CD4-positive, alpha-beta T cell treated with Interleukin-1 beta for 1 hour (primary cell): ENCODE results near the gene WDR62.
"Not testable (repeated sequence)": the region's sequence is repeated elsewhere in the genome, so short reads cannot be mapped to it uniquely, and the experiment has no call there.

Experiments used
- DNase-seq, 2 donors: peaks; one replicate each; pipeline ENCODE4 v3.0.0-alpha.2; 2020 to 2022

The WDR62 gene

DNA sequence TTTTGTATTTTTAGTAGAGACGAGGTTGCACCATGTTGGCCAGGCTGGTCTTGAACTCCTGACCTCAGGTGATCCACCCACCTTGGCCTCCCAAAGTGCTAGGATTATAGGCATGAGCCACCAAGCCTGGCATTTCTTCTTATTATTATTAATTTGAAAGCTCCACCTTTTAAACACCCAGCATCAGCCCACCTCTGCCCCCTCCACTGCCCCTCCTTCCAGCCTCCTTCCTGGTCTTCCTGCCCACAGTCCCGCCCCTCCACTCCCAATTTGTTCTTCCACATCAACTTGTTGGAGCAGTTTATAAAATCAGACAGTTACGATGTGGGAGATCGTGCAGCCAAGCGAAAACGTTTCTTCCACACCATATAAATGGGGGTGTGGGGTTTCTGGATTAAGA, 14.2 kb upstream of the WDR62 start:
- no peak for DNase-seq

GRCh38 chr19:36041092-36041491, 13.6 kb upstream of the WDR62 start:
- DNase-seq, result not testable (repeated sequence)

GRCh38 chr19:36041831-36042230, 12.9 kb upstream of the WDR62 start:
- no peak for DNase-seq

GRCh38 chr19:36043952-36044351, 10.7 kb upstream of the WDR62 start:
- no peak for DNase-seq

DNA sequence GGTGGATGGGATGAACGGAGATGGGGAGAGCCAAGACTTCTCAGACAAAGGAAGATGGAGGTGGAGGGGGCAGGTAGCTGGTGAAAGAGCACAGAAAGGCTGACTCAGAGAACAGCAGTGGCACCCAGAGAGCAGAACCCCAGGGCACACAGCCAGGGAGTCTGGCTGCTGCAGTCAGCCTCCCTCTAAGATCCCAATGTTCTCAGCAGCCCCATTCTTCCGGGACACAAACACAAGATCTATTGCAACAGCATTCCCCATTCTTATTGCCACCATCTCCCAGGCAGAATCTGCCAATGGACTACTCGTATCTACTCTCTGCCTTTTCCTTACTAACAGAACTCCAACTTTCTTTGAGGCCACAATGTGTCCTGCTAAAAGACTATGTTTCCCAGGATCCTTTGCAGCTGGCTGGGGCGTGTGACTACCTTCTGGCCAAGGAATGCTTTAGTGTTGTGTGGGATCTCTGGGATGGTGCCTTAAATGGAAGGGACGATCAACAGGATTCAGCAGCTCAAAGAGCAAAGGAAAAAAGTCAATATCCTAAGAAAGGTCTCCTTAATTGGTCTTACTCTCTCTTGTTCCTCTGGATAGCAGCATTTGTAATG, 8.2 kb upstream of the WDR62 start:
- DNase-seq, result no peak

GRCh38 chr19:36047835-36048234, 6.9 kb upstream of the WDR62 start:
- DNase-seq, result no peak

GRCh38 chr19:36049080-36049698, 5.5 kb upstream of the WDR62 start:
- no peak for DNase-seq

GRCh38 chr19:36051236-36051635, 3.5 kb upstream of the WDR62 start:
- no peak for DNase-seq

DNA sequence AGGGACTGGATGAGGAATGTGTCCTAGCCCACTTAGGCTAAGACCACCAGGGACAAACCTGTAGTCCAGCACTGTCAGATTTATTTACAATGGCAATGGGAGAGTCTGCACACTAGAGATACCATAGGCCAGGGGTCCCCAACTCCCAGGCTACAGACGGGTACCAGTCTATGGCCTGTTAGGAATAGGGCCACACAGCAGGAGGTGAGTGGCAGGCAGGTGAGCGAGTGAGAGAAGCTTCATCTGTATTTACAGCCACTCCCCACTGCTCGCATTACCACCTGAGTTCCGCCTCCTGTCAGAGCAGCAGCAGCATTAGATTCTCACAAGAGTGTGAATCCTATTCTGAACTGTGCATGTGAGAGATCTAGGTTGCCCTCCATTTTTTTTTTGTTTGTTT, 3.1 kb upstream of the WDR62 start:
- no peak for DNase-seq

- DNase-seq, result peak; percentile 100
Measured at GRCh38 chr19:36054119-36054732, 471 bp upstream of the WDR62 start, which contains the start of gene THAP8. THAP8 (minus strand) TSS chr19:36054285; CDS start chr19:36054217, 68 bp downstream.

DNA sequence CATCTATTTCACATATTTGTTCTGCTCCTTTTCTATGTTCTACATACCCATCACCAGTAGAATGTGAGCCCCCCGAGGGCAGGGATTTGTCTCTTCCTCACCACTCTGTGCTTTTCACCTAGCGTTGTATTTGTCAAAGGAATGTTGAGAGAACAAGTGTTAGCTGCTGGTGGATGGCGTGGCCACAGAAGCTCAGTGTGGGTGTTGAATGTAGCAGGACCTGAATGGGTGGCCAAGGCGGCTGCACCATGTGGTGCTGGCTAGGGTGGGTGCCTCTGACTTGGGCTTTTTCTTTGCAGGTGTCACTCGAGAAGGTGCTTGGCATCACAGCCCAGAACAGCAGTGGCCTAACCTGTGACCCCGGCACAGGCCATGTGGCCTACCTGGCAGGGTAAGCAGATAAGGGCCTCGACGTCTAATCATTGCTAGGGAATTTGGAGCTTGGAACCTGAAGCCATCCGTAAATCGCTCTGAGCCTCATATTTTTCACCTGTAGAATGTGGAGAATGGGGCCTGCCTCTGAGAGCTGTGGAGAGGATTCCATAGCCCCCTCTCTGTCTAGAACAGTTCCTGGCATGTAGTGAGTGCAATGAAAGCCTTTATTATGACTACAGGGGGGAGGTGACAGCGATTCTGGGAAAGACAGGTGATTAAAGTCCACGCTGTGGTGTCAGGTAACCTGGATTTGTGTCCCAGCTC, 3.9 kb downstream of the WDR62 start:
- no peak for DNase-seq

GRCh38 chr19:36059180-36059910, 4.6 kb downstream of the WDR62 start:
- DNase-seq, result no peak

GRCh38 chr19:36060430-36060829, 5.7 kb downstream of the WDR62 start:
- peak; percentile 7 to 16 for DNase-seq

GRCh38 chr19:36061367-36061766, 6.7 kb downstream of the WDR62 start:
- no peak for DNase-seq

- DNase-seq, result no peak
Measured at GRCh38 chr19:36064826-36065225, 10.1 kb downstream of the WDR62 start.

DNA sequence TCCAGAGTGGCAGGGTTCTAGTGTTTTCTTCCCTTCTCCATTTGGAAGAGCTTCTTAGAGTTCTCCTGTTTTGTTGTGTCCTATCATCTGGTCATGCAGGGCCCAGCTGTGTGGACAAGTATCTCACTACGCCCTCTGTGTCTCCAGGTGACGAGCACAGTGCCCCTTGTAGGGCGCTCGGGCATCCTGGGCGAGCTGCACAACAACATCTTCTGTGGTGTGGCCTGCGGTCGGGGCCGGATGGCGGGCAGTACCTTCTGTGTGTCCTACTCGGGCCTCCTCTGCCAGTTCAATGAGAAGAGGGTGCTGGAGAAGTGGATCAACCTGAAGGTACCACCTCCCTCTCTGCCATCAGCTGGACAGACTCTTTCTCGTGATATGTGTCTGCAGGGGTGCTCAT, 13.0 kb downstream of the WDR62 start:
- DNase-seq, result no peak

DNA sequence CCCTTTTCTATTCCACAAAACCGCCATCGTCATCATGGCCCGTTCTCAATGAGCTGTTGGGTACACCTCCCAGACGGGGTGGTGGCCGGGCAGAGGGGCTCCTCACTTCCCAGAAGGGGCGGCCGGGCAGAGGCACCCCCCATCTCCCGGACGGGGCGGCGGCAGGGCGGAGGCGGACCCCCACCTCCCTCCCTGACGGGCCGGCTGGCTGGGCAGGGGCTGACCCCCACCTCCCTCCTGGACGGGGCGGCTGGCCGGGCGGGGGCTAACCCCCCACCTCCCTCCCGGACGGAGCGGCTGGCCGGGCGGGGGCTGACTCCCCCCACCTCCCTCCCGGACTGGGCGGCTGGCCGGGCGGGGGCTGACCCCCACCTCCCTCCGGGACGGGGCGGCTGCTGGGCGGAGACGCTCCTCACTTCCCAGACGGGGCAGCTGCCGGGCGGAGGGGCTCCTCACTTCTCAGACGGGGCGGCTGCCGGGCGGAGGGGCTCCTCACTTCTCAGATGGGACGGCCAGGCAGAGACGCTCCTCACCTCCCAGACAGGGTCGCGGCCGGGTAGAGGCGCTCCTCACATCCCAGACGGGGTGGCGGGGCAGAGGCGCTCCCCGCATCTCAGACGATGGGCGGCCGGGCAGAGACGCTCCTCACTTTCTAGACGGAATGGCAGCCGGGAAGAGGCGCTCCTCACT, 14.3 kb downstream of the WDR62 start:
- not testable (repeated sequence) for DNase-seq

DNA sequence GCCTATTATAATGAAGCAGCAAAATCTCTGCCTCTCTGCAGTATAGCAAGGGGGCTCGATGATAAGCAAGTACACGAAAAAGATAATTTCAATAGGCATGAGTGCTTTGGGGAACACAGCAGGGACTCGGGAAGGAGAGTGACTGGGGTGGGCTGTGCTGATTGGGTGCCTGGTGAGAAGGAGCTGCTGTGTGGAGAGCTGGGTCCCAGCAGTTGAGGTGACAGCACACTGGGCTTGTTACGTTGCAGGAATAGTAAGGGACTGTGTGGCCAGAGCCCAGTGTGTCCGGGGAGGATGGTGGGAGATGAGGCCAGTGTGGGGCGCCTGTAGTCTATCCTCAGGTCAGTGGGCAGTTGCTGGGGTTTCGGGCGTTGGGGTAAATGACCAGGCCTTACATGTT, 17.4 kb downstream of the WDR62 start:
- no peak for DNase-seq

GRCh38 chr19:36073121-36073876, 18.6 kb downstream of the WDR62 start:
- no peak for DNase-seq

DNA sequence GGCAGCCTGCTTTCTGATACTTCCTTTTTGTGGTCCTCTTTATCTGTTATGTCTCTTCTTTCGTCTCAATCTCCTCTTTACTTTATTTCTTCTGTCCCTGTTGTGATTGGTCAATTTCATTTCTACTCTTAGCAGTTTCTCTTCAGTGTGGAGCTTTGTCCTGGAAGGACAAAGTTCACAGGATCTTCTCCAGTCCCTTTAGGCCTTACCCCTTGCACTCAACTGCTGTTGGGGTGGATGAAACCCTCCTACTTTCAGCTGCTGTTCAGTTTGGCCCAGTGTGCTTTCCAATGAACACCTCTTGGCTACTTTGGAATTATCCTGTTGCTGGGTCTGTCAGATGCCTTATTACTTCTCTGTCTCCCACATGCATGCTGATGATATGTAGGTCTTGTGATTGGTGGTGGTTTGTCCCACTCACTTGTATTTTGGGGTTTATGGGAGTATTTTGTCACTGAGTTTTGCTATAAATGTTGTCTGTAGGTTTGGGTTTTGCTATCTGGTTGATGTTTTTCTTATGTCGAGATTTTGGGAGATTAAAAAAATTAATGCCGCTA, 24.8 kb downstream of the WDR62 start:
- DNase-seq, result no peak

DNA sequence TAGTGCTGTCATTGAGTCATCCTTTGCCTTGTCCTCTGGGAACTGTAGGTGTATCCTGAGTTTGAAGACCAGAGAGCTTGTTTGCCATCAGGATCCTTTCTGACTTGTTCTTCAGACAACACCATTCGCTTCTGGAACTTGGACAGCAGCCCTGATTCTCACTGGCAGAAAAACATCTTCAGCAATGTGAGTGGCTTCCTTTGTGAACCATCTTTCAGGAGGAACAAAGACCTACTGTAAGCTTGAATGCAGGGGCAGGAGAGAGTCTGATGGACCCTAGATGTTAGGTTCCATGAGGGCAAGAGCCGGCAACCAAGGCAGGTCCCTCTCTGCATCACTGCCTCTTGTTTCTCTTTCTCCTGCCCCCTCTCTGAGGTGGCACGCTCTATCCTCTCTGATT, 26.7 kb downstream of the WDR62 start:
- no peak for DNase-seq
